ENCODE measurements around the gene RPL29.

GRCh38 chr3:51961602-51962569 lies 33.8 kb downstream of the RPL29 start:
- TF ChIP-seq CTCF (IDR thresholded peaks at IDR 0.05) (no peak), POLR2AphosphoS5 (IDR thresholded peaks at IDR 0.05) (no peak), POLR2A (IDR thresholded peaks at IDR 0.05) (no peak), EP300 (IDR thresholded peaks at IDR 0.05) (no peak)

Data from suprapubic skin (tissue), 4 donors.